ENCODE measurements around the gene KRTAP5-4. TPM values are rescaled to one million over a fixed set of nuclear protein-coding genes. Genes with fewer than 3 reads are reported as not detected.

Gene KRTAP5-4
- total RNA-seq, 4 donors from 2014 or later = not detected

- H3K4me1 ChIP-seq = peaks cover 0 to 3% (median 1%) of the 10 kb centered on the region in 3 donors
- no peak overlapping the region for H3K27ac ChIP-seq
- no peaks in the 10 kb centered on the region for H3K9me3 ChIP-seq
- H3K4me3 ChIP-seq = no peak overlapping the region
- peaks cover 0 to 89% (median 0%) of the 10 kb centered on the region in 4 donors for H3K27me3 ChIP-seq
- WGBS, 2 donors = 79 to 86% methylated on average over 10 of the region's 10 CpGs
- DNase-seq = no peak
- H3K36me3 ChIP-seq = no peaks in the 10 kb centered on the region
- intact Hi-C loops (cut with DNase I) = no loop called here
- TF ChIP-seq, protein P1, sequence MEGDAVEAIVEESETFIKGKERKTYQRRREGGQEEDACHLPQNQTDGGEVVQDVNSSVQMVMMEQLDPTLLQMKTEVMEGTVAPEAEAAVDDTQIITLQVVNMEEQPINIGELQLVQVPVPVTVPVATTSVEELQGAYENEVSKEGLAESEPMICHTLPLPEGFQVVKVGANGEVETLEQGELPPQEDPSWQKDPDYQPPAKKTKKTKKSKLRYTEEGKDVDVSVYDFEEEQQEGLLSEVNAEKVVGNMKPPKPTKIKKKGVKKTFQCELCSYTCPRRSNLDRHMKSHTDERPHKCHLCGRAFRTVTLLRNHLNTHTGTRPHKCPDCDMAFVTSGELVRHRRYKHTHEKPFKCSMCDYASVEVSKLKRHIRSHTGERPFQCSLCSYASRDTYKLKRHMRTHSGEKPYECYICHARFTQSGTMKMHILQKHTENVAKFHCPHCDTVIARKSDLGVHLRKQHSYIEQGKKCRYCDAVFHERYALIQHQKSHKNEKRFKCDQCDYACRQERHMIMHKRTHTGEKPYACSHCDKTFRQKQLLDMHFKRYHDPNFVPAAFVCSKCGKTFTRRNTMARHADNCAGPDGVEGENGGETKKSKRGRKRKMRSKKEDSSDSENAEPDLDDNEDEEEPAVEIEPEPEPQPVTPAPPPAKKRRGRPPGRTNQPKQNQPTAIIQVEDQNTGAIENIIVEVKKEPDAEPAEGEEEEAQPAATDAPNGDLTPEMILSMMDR (IDR thresholded peaks at IDR 0.05) = no peak
- no peak for TF ChIP-seq POLR2A (IDR thresholded peaks at IDR 0.05)
Observed at GRCh38 chr11:1633864-1634263, 11.9 kb upstream of the KRTAP5-4 start.

DNA sequence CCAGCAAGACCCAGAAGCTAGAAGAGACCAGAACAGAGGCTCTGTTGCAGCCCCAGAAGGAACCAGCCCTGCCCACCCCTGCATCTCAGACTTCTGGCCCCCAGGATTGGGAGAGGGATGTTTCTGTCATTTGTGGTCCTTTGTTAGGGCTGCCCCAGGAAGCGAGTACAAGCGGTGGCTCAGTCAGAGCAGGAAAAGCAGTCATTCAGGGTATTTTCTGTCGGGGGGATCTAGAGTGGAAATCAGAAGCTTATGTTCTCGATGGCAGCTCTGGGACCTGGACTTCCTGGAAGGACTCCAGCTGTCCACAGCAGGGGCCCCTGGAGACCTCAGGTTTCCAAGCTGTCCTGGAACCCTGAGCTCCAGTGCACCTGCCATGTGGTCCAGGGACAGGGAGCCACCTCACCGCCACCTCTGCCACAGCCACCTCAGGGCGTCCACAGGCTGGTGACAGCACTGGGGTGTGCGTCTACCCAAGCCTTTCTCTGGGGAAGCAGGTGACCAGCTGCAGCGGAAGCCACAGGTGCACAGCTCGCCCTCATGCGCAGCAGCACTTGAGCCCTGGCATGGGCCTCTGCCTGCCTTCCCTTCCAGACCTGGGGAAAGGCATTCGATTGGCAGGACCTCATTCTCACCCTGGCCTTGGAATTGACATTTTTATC, 10.2 kb upstream of the KRTAP5-4 start:
- H3K27ac ChIP-seq = no peak overlapping the region
- no peaks in the 10 kb centered on the region for H3K36me3 ChIP-seq
- no peaks in the 10 kb centered on the region for H3K9me3 ChIP-seq
- H3K27me3 ChIP-seq = peaks cover 0 to 92% (median 1%) of the 10 kb centered on the region in 4 donors
- intact Hi-C loops (cut with DNase I) = no loop called here
- 39 to 51% methylated on average over 3 to 5 of the region's 11 CpGs for WGBS, 2 donors
- H3K4me3 ChIP-seq = no peak overlapping the region
- peaks cover 0 to 5% (median 4%) of the 10 kb centered on the region in 3 donors for H3K4me1 ChIP-seq
- TF ChIP-seq, protein P1 (IDR thresholded peaks at IDR 0.05) = no peak
- TF ChIP-seq POLR2A (IDR thresholded peaks at IDR 0.05) = no peak
- DNase-seq = no peak

DNA sequence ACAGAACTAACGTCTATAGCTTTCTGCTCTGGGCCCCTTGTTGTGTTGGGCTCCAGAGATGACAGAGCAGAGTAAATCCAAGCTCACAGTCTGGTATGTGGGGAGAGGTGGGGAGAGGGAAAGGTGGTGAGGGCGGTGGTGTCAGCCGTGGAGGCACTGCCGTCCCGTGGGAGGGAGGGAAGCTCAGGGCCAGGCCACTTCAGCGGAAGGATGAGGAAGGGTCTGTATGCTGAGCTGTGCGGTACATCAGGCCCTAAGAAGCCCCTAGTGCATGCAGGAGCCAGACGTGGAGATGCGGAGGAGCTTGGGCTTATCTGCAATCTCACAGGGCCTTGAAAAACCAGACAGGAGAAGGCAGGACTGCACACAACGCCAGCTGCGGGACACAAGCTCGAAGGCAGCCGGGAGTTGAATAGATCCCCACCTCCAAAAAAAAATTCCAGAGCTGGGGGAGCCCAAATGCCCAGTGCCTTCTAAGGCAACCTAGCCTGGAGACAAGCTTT, 9.2 kb upstream of the KRTAP5-4 start:
- Histone ChIP-seq H3K27me3 (peaks cover 0 to 93% (median 1%) of the 10 kb centered on the region in 4 donors), H3K27ac (no peak overlapping the region), H3K36me3 (no peaks in the 10 kb centered on the region), H3K4me1 (peaks cover 0 to 5% (median 4%) of the 10 kb centered on the region in 3 donors), H3K4me3 (no peak overlapping the region), H3K9me3 (no peaks in the 10 kb centered on the region)
- intact Hi-C loops (cut with DNase I) = no loop called here
- TF ChIP-seq, protein P1 (IDR thresholded peaks at IDR 0.05) = no peak
- TF ChIP-seq POLR2A (IDR thresholded peaks at IDR 0.05) = no peak
- DNase-seq = no peak
- WGBS, 2 donors = 64 to 72% methylated on average over 9 to 13 of the region's 13 CpGs

DNA sequence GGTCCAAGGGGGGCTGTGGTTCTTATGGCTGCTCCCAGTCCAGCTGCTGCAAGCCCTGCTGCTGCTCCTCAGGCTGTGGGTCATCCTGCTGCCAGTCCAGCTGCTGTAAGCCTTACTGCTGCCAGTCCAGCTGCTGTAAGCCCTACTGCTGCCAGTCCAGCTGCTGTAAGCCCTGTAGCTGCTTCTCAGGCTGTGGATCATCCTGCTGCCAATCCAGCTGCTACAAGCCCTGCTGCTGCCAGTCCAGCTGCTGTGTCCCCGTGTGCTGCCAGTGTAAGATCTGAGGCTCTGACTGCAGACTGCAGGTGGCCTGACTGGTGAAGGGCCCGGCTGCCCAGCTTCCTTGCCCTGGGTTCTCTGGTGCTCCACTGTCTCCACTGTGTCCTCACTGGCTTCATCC, 8.3 kb upstream of the KRTAP5-4 start:
- Histone ChIP-seq H3K27me3 (peaks cover 0 to 93% (median 2%) of the 10 kb centered on the region in 4 donors), H3K4me3 (no peak overlapping the region), H3K9me3 (no peaks in the 10 kb centered on the region), H3K27ac (no peak overlapping the region), H3K4me1 (peaks cover 0 to 5% (median 4%) of the 10 kb centered on the region in 3 donors), H3K36me3 (no peaks in the 10 kb centered on the region)
- no peak for TF ChIP-seq POLR2A (IDR thresholded peaks at IDR 0.05)
- TF ChIP-seq, protein P1 (IDR thresholded peaks at IDR 0.05) = no peak
- no peak for DNase-seq
- 60 to 64% methylated on average over 1 to 2 of the region's 2 CpGs for WGBS, 2 donors
- intact Hi-C loops (cut with DNase I) = no loop called here

- peaks cover 0 to 5% (median 4%) of the 10 kb centered on the region in 3 donors for H3K4me1 ChIP-seq
- H3K4me3 ChIP-seq = no peak within 1 kb of the TSS
- no peak for DNase-seq
- no peak within 1 kb of the TSS for H3K27ac ChIP-seq
- TF ChIP-seq POLR2A (IDR thresholded peaks at IDR 0.05) = no peak
- TF ChIP-seq, protein P1 (IDR thresholded peaks at IDR 0.05) = no peak
- WGBS, 2 donors = 62 to 63% methylated on average over 6 to 16 of the region's 26 CpGs
- intact Hi-C loops (cut with DNase I) = no loop called here
- H3K36me3 ChIP-seq = no peaks in the 10 kb centered on the region
- H3K27me3 ChIP-seq = peaks cover 0 to 95% (median 3%) of the 10 kb centered on the region in 4 donors
- H3K9me3 ChIP-seq = no peaks in the 10 kb centered on the region
Observed at GRCh38 chr11:1629326-1630185, 7.6 kb upstream of the KRTAP5-4 start, which contains the start of gene KRTAP5-5. Gene KRTAP5-5, plus strand, starts transcription at chr11:1629775. Its CDS starts 66 bp downstream, at chr11:1629841.

Data from esophagus squamous epithelium (tissue), 5 donors.